Measurements from ENCODE around the gene STMN1. TPM values are rescaled to one million over a fixed set of nuclear protein-coding genes. Genes with fewer than 3 reads are reported as not detected.

STMN1 gene
- total and polyA plus RNA-seq, 9 of the 15 experiments (the other 6 are each of a cell fraction or from before 2014, with no cell fraction given), result 269 to 2,153 (median 595) TPM

GRCh38 chr1:25888426-25888987 lies 17.7 kb downstream of the STMN1 start (continued):
- TF ChIP-seq ZNF282 (CRISPR knock-in tag; IDR thresholded peaks at IDR 0.05) (no peak), TFE3 (CRISPR knock-in tag; IDR thresholded peaks at IDR 0.05) (peak; percentile 80), YY1 (IDR thresholded peaks at IDR 0.05; ENCODE audit: borderline replicate concordance in 1 of 3, control insufficient read depth in 1 of 3, extremely low read depth in 1 of 3, insufficient read depth in 3 of 3, insufficient read length in 1 of 3, insufficient replicate concordance in 2 of 3, low read depth in 1 of 3, low read length in 2 of 3) (peak in 1 of 3 experiments; percentile 38), SETDB1 (IDR thresholded peaks at IDR 0.05; ENCODE audit: low read length) (no peak), ZNF766 (CRISPR knock-in tag; conservative IDR thresholded peaks at IDR 0.05) (no peak; the same call in 1 of the 2 replicates), CREB1 (IDR thresholded peaks at IDR 0.05) (no peak), CREB1 (CRISPR knock-in tag; IDR thresholded peaks at IDR 0.05) (no peak), ZNF395 (CRISPR knock-in tag; IDR thresholded peaks at IDR 0.05) (peak; percentile 57; the same call in 1 of the 2 replicates), NR4A1 (CRISPR knock-in tag; IDR thresholded peaks at IDR 0.05) (no peak), NR4A1 (tag; IDR thresholded peaks at IDR 0.05) (peak; percentile 48; the same call in 1 of the 2 replicates), SREBF2 (CRISPR knock-in tag; IDR thresholded peaks at IDR 0.05) (no peak), ZNF239 (CRISPR knock-in tag; IDR thresholded peaks at IDR 0.05) (peak; percentile 19; the same call in 1 of the 2 replicates), RAD51 (IDR thresholded peaks at IDR 0.05; ENCODE audit: borderline replicate concordance, low read depth) (peak; percentile 65), ESRRA (IDR thresholded peaks at IDR 0.05; ENCODE audit: borderline replicate concordance, low read depth) (0 out of 2 replicates have a peak, but pooled peaks have one; percentile 32), CC2D1A (IDR thresholded peaks at IDR 0.05) (no peak), CGGBP1 (CRISPR knock-in tag; IDR thresholded peaks at IDR 0.05) (no peak), SPI1 (IDR thresholded peaks at IDR 0.05; ENCODE audit: borderline replicate concordance, low read depth, low read length) (no peak), CXXC5 (CRISPR knock-in tag; IDR thresholded peaks at IDR 0.05) (0 out of 2 replicates have a peak, but pooled peaks have one; percentile 9), FOXJ2 (tag; IDR thresholded peaks at IDR 0.05) (0 out of 2 replicates have a peak, but pooled peaks have one; percentile 19), USF2 (CRISPR knock-in tag; IDR thresholded peaks at IDR 0.05) (peak; percentile 82), ZKSCAN1 (IDR thresholded peaks at IDR 0.05; ENCODE audit: low read depth, low read length) (peak; percentile 77), NCOR1 (IDR thresholded peaks at IDR 0.05) (peak; percentile 21; the same call in 1 of the 2 replicates), SMAD4 (CRISPR knock-in tag; conservative IDR thresholded peaks at IDR 0.05) (peak; percentile 95), MITF (IDR thresholded peaks at IDR 0.05) (peak; percentile 16; the same call in 1 of the 2 replicates)
